SK-N-SH treated with all-trans-retinoic acid at 6 μM for 48 hours (cell line): ENCODE measurements around the gene TMEM81.

Experiments used
- ATAC-seq: fragments of 200-7000 bp; cut with Tn5 transposase; 3 replicates; pipeline ENCODE4 v1.9.1; 2020; ENCODE audit warnings: mild to moderate bottlenecking, moderate library complexity
- ARNTL ChIP-seq: fragments of 450-650 bp; formaldehyde crosslinking; IDR thresholded peaks from 2 replicates; pipeline ENCODE4 v1.5.0; 2020; ENCODE audit warnings: low read depth, mild to moderate bottlenecking, moderate library complexity, borderline replicate concordance
- BACH2 ChIP-seq: fragments of 250-450 bp; sonication (Bioruptor Pico); IDR thresholded peaks from 2 replicates; pipeline ENCODE4 v1.9.0; 2021; ENCODE audit warnings: mild to moderate bottlenecking, borderline replicate concordance
- CSDC2 ChIP-seq: fragments of 250-450 bp; sonication (Bioruptor Pico); IDR thresholded peaks from 2 replicates; pipeline ENCODE4 v1.5.0; 2020; ENCODE audit warnings: mild to moderate bottlenecking, moderate library complexity
- ESRRG ChIP-seq: fragments of 250-450 bp; sonication (Bioruptor Pico); IDR thresholded peaks from 2 replicates; pipeline ENCODE4 v1.6.1; 2021; ENCODE audit warnings: mild to moderate bottlenecking
- GLIS3 ChIP-seq: fragments of 250-450 bp; sonication (Bioruptor Pico); IDR thresholded peaks from 2 replicates; pipeline ENCODE4 v1.5.0; 2020; ENCODE audit warnings: mild to moderate bottlenecking, moderate library complexity
- ISL1 ChIP-seq: fragments of 250-450 bp; sonication (Bioruptor Pico); IDR thresholded peaks from 2 replicates; pipeline ENCODE4 v2.1.2; 2022; ENCODE audit warnings: mild to moderate bottlenecking, moderate library complexity
- OSR1 ChIP-seq: fragments of 250-450 bp; sonication (Bioruptor Pico); IDR thresholded peaks from 2 replicates; pipeline ENCODE4 v1.8.0; 2022; ENCODE audit warnings: moderate library complexity, mild to moderate bottlenecking, inconsistent platforms
- POU6F1 ChIP-seq: fragments of 250-450 bp; sonication (Bioruptor Pico); IDR thresholded peaks from 2 replicates; pipeline ENCODE4 v1.8.0; 2021; ENCODE audit warnings: low read depth, mild to moderate bottlenecking, moderate library complexity, borderline replicate concordance
- PPARA ChIP-seq: fragments of 250-450 bp; sonication (Bioruptor Pico); IDR thresholded peaks from 2 replicates; pipeline ENCODE4 v1.5.0; 2020; ENCODE audit warnings: mild to moderate bottlenecking, borderline replicate concordance
- SNAI2 ChIP-seq: fragments of 250-450 bp; sonication (Bioruptor Pico); IDR thresholded peaks from 2 replicates; pipeline ENCODE4 v1.5.0; 2020; ENCODE audit warnings: mild to moderate bottlenecking, moderate library complexity
- TOX ChIP-seq: fragments of 250-450 bp; sonication (Bioruptor Pico); IDR thresholded peaks from 2 replicates; pipeline ENCODE4 v1.8.0; 2021; ENCODE audit warnings: mild to moderate bottlenecking, moderate library complexity, borderline replicate concordance
- TSHZ2 ChIP-seq: fragments of 250-450 bp; sonication (Bioruptor Pico); IDR thresholded peaks from 2 replicates; pipeline ENCODE4 v1.5.0; 2020; ENCODE audit warnings: mild to moderate bottlenecking, moderate library complexity
- ZC3H10 ChIP-seq: fragments of 250-450 bp; sonication (Bioruptor Pico); IDR thresholded peaks from 2 replicates; pipeline ENCODE4 v1.5.1; 2021; ENCODE audit warnings: mild to moderate bottlenecking, moderate library complexity
- ZFP3 ChIP-seq: fragments of 250-450 bp; sonication (Bioruptor Pico); IDR thresholded peaks from 2 replicates; pipeline ENCODE4 v1.5.0; 2020; ENCODE audit warnings: mild to moderate bottlenecking, moderate library complexity
- ZFP30 ChIP-seq: fragments of 450-650 bp; formaldehyde crosslinking; IDR thresholded peaks from 2 replicates; pipeline ENCODE4 v1.5.0; 2022; ENCODE audit warnings: mild to moderate bottlenecking, moderate library complexity
- TF ChIP-seq, protein P1 (sequence below): fragments of 250-450 bp; sonication (Bioruptor Pico); IDR thresholded peaks from 2 replicates; pipeline ENCODE4 v1.5.1; 2021; ENCODE audit warnings: mild to moderate bottlenecking, moderate library complexity

TMEM81 gene

GRCh38 chr1:205060746-205061145, 23.5 kb downstream of the TMEM81 start (continued):
- no peak for TF ChIP-seq POU6F1

GRCh38 chr1:205059660-205060059, 24.6 kb downstream of the TMEM81 start:
- TF ChIP-seq GLIS3 (no peak), SNAI2 (CRISPR knock-in tag) (no peak), CSDC2 (CRISPR knock-in tag) (no peak), TSHZ2 (CRISPR knock-in tag) (no peak)
- TF ChIP-seq, protein P1, sequence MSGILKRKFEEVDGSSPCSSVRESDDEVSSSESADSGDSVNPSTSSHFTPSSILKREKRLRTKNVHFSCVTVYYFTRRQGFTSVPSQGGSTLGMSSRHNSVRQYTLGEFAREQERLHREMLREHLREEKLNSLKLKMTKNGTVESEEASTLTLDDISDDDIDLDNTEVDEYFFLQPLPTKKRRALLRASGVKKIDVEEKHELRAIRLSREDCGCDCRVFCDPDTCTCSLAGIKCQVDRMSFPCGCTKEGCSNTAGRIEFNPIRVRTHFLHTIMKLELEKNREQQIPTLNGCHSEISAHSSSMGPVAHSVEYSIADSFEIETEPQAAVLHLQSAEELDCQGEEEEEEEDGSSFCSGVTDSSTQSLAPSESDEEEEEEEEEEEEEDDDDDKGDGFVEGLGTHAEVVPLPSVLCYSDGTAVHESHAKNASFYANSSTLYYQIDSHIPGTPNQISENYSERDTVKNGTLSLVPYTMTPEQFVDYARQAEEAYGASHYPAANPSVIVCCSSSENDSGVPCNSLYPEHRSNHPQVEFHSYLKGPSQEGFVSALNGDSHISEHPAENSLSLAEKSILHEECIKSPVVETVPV (CRISPR knock-in tag) = no peak

DNA sequence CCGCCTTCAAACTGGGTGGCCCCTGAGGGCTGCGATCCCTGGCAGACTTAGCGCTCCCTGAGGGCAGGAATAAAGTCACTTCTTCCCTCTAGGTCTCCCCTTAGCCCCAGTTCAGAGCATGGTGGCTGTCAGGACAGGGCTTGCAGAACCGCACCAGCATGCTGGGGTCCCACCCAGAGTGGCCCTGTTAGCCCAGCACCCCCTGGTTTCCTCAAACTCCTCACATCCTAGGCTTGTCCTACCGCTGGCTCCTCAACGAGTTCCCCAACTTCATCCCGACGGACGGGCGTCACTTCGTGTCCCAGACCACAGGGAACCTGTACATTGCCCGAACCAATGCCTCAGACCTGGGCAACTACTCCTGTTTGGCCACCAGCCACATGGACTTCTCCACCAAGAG, 25.4 kb downstream of the TMEM81 start:
- ATAC-seq = no peak
- no peak for TF ChIP-seq ZFP30 (CRISPR knock-in tag)
- TF ChIP-seq GLIS3 = no peak
- TF ChIP-seq PPARA (CRISPR knock-in tag) = no peak
- TF ChIP-seq ESRRG (CRISPR knock-in tag) = no peak
- no peak for TF ChIP-seq ZFP3 (CRISPR knock-in tag)
- TF ChIP-seq POU6F1 = no peak
- TF ChIP-seq, protein P1 (CRISPR knock-in tag) = no peak

More at GRCh38 chr1:205059660-205060059, 24.6 kb downstream of the TMEM81 start:
- no peak for ATAC-seq

DNA sequence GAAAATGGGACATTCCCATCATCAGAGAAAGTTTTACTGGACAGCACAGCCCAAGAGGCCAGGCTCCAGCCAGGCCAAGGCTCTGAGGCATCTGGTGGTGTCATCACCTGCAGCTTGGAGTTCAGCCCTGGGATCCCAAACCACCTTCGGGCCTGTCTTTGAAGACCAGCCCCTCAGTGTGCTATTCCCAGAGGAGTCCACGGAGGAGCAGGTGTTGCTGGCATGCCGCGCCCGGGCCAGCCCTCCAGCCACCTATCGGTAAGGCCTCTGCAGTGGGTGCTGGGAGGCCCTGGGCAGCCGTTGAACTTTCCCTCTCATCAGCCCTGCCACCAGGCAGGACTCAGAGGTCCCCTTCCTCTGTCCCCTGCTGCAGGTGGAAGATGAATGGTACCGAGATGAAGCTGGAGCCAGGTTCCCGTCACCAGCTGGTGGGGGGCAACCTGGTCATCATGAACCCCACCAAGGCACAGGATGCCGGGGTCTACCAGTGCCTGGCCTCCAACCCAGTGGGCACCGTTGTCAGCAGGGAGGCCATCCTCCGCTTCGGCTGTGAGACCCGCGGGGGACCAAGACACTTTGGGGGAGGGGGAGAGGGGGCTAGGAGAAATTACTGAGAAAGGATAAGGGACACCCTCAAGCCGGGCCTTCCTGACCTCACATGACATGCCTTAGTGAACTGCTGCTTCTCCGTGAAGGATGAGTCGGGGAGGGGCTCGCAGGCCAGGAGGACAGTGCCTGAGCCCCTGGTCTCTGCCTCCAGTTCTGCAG, 26.3 kb downstream of the TMEM81 start:
- TF ChIP-seq OSR1 (CRISPR knock-in tag) (no peak), POU6F1 (no peak), BACH2 (CRISPR knock-in tag) (no peak), ARNTL (CRISPR knock-in tag) (no peak), ZFP30 (CRISPR knock-in tag) (no peak), ZC3H10 (CRISPR knock-in tag) (no peak), TOX (CRISPR knock-in tag) (no peak), ISL1 (CRISPR knock-in tag) (no peak), SNAI2 (CRISPR knock-in tag) (no peak), ESRRG (CRISPR knock-in tag) (no peak), TSHZ2 (CRISPR knock-in tag) (no peak)
- ATAC-seq = no peak
